ENCODE results near the gene CDSN. TPM values are rescaled to one million over a fixed set of nuclear protein-coding genes. Genes with fewer than 3 reads are reported as not detected.

The CDSN gene
- total RNA-seq, 1 donor from 2014 or later, result not detected

- H3K4me1 ChIP-seq, result no peaks in the 10 kb centered on the region
- peaks cover 3% of the 10 kb centered on the region for H3K27me3 ChIP-seq (ENCODE audit: low read depth)
- no peak overlapping the region for H3K4me3 ChIP-seq
- H3K36me3 ChIP-seq, result no peaks in the 10 kb centered on the region
- no peaks in the 10 kb centered on the region for H3K9me3 ChIP-seq (replicated peaks)
- TF ChIP-seq, protein P1, sequence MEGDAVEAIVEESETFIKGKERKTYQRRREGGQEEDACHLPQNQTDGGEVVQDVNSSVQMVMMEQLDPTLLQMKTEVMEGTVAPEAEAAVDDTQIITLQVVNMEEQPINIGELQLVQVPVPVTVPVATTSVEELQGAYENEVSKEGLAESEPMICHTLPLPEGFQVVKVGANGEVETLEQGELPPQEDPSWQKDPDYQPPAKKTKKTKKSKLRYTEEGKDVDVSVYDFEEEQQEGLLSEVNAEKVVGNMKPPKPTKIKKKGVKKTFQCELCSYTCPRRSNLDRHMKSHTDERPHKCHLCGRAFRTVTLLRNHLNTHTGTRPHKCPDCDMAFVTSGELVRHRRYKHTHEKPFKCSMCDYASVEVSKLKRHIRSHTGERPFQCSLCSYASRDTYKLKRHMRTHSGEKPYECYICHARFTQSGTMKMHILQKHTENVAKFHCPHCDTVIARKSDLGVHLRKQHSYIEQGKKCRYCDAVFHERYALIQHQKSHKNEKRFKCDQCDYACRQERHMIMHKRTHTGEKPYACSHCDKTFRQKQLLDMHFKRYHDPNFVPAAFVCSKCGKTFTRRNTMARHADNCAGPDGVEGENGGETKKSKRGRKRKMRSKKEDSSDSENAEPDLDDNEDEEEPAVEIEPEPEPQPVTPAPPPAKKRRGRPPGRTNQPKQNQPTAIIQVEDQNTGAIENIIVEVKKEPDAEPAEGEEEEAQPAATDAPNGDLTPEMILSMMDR (IDR thresholded peaks at IDR 0.05; ENCODE audit: borderline replicate concordance), result no peak
- intact Hi-C loops (cut with micrococcal nuclease), result no loop called here
- DNase-seq, result no peak
- H3K27ac ChIP-seq (replicated peaks), result no peak overlapping the region
Measured at GRCh38 chr6:31103136-31103535, 17.1 kb downstream of the CDSN start.

DNA sequence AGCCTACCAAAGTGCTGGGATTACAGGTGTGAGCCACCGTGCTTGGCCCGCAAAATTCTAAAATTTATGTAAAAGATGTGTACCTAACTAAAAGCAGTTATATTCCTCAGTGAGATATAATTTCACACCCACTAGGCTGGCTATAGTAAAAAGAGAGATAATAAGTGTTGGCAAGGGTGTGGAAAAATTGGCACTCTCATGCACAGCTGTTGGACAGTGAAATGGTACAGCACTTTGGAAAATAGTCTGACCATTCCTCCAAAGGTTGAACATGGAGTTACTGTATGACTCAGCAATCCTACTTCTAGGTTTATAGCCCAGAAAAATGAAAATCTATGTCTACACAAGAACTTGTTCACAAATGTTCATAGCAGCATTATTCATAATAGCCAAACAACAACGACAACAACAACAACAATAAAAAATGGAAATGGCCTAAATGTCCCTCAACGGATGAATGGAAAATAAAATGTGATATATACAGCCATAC is 21.8 kb downstream of the CDSN start:
- intact Hi-C loops (cut with micrococcal nuclease), result no loop called here
- no peak overlapping the region for H3K27ac ChIP-seq (replicated peaks)
- no peak overlapping the region for H3K4me3 ChIP-seq
- no peaks in the 10 kb centered on the region for H3K9me3 ChIP-seq (replicated peaks)
- peaks cover 10% of the 10 kb centered on the region for H3K4me1 ChIP-seq
- peaks cover 1% of the 10 kb centered on the region for H3K27me3 ChIP-seq (ENCODE audit: low read depth)
- TF ChIP-seq, protein P1 (IDR thresholded peaks at IDR 0.05; ENCODE audit: borderline replicate concordance), result no peak
- H3K36me3 ChIP-seq, result no peaks in the 10 kb centered on the region
- DNase-seq, result no peak

GRCh38 chr6:31096656-31097055 is 23.6 kb downstream of the CDSN start:
- Histone ChIP-seq H3K4me1 (peaks cover 11% of the 10 kb centered on the region), H3K36me3 (no peaks in the 10 kb centered on the region), H3K4me3 (no peak overlapping the region), H3K27me3 (ENCODE audit: low read depth) (no peaks in the 10 kb centered on the region), H3K27ac (replicated peaks) (no peak overlapping the region), H3K9me3 (replicated peaks) (no peaks in the 10 kb centered on the region)
- TF ChIP-seq, protein P1 (IDR thresholded peaks at IDR 0.05; ENCODE audit: borderline replicate concordance), result no peak
- no peak for DNase-seq
- intact Hi-C loops (cut with micrococcal nuclease), result no loop called here

DNA sequence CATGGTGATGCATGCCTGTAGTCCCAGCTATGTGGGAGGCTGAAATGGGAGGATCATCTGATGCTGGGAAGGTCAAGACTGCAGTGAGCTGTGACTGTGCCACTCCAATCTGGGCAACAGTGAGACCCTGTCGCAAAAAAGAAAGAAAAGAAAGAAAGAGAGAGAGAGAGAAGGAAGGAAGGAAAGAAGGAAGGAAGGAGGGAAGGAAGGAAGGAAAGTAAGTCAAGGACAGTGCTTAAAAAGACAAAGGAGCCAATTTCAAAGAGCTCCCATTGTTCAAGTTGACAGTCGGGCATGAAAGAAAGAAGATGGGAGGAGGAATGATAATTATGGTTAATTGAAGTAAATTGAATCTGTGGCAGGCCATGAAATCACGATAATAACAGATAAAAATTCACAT is 24.0 kb downstream of the CDSN start:
- TF ChIP-seq, protein P1 (IDR thresholded peaks at IDR 0.05; ENCODE audit: borderline replicate concordance), result no peak
- intact Hi-C loops (cut with micrococcal nuclease), result no loop called here
- no peaks in the 10 kb centered on the region for H3K9me3 ChIP-seq (replicated peaks)
- H3K4me1 ChIP-seq, result peaks cover 11% of the 10 kb centered on the region
- no peak for DNase-seq
- H3K27me3 ChIP-seq (ENCODE audit: low read depth), result no peaks in the 10 kb centered on the region
- no peaks in the 10 kb centered on the region for H3K36me3 ChIP-seq
- H3K4me3 ChIP-seq, result no peak overlapping the region
- H3K27ac ChIP-seq (replicated peaks), result no peak overlapping the region

DNA sequence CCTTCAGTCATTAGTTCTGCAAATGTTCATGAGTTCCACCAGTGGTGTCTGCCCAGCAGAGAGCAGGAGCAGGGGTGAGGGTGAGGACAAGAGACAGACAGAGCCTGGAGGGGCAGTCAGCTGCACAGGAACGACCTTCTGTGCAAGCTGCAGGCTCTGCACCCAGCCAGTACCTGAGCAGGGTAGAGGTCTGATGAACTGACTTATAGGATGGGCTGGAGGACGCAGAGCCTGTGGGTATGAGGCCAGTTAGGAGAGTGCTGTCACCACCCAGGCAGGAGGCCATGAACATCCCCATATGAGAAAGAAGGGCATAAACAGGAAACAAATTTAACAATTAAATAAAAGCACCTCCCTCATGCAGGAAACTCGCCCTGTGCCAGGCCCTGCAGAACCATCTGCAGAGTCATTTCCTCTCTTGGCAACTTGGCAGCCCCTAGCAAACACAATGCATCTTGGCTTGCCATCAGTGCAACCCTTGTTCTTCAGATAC is 25.8 kb downstream of the CDSN start:
- Histone ChIP-seq H3K4me3 (no peak overlapping the region), H3K4me1 (peaks cover 11% of the 10 kb centered on the region), H3K27ac (replicated peaks) (peak overlapping the region; percentile 50), H3K27me3 (ENCODE audit: low read depth) (no peaks in the 10 kb centered on the region), H3K9me3 (replicated peaks) (no peaks in the 10 kb centered on the region), H3K36me3 (no peaks in the 10 kb centered on the region)
- DNase-seq, result no peak
- intact Hi-C loops (cut with micrococcal nuclease), result no loop called here
- TF ChIP-seq, protein P1 (IDR thresholded peaks at IDR 0.05; ENCODE audit: borderline replicate concordance), result no peak

Data from left ventricle myocardium inferior (tissue), 1 donor.